NK-92 treated with Interleukin-12 subunit alpha and Interleukin-12 subunit beta, amount 100 ng/mL, for 24 hours (cell line): ENCODE results near the gene LRRC18.

Source experiments
- DNase-seq: peaks from one replicate; lab custom pipeline; 2025; lab: John Stamatoyannopoulos, UW

LRRC18 gene

DNA sequence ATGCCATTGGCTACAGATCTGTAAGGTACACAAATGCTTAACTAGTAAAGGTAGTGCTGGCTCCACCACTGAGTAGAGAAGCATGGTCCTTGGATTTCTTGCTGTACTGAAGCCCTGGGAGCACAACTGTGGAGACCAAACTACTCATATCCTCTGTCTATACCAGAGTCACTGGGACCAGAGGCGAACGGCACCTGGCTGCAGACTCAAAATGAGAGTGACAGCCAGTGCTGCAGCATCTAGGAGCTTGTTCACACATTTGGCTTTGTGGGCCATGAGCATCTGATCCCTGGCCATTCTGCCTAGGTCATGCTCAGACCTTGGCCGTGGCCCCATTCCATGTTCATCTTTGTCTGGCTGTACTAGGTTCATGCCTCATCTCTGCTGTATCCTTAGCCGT lies 31.9 kb downstream of the LRRC18 start:
- no peak for DNase-seq

DNA sequence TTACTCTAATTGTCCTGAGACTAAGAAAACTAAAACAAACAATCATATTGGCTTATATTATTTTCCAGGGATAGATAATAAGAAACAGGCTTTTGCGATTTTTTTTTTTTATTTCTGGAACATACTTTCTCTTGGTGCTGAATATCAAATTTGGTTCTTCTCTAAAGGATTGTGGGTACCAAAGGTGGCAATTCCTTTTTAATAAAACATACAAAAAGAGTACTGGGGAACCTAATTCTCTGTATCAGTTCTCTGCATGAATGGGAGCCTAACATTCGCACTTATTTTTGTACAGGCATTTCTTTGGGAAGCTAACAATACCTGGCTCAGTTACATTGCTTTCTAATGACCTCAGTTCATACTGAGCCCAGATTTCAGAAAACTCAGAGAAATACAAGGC lies 32.8 kb downstream of the LRRC18 start:
- DNase-seq = no peak

DNA sequence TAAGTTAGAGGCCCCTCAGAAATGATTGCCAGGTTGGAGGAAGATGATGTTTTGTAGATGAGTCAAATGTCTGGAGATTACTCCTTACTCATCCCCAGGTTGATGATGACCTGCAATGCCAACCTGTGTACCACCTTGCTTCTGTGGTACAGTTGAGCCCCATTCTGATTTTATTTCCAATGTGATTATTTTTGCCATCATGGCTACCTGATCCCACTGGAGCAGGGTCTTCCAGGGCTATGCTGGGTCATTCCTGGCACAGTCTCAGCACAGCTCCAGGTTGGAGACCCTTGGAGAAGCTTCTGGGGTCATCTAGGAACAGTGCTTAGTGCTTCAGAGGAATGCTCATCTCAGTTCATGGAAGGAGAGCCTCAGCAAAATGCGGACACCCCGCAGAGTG lies 34.3 kb downstream of the LRRC18 start:
- DNase-seq = no peak

DNA sequence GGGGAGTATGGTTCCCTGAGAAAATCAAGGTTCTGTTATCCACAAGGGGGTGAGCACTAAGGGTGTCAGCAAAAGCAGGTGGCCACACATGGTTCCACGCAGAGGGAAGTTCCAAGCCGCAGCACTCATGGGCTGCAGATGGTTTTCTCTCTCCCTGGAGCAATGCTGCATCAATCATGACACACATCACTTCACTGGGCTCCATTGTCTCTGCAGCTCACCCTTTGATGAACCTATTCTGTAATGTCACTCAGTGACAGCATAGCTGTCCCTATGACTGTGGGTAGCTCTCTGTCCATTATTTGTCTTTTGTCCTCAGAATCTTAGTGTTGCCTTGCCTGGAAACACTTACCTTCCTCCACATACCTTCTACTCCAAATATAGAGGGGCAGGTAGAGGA lies 34.8 kb downstream of the LRRC18 start:
- DNase-seq = no peak

DNA sequence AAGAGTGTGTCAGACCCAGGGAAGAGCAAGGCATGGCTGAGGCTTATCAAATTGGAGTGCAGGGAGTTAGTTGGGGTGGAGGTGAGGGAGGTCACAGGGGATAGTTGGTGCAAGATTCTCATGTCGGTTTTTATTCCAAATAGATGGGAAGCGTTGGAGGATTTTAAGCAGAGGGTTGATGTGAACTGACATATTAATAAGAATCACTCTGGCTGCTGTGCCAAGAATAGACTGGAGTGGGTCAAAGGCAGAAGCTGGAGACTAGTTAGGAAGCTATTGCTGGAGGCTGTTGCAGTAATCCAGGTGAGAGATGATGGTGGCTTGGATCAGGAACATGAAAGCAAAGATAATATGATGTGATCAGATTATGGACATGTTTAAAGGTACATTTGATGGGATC lies 36.5 kb downstream of the LRRC18 start:
- DNase-seq = no peak

DNA sequence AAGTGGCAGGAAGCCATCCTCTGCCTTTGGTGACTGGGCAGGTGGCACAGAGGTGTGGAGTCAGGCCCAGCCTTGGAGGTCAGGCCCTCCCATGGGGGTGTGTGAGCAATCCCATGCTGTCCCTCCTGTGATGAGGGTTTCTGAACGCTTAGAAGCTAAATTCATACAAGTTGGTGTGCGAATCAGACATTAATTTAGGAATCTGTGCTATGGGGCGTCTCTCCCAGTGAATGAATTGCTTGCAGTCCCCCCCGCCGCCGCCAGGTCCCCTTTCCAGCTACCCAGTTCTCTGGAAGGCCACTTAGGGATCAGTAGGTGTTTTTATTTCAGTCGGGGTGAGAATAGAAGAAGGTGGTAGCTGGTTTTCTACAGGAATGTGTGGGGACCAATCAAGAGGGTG lies 37.5 kb downstream of the LRRC18 start:
- DNase-seq = no peak

DNA sequence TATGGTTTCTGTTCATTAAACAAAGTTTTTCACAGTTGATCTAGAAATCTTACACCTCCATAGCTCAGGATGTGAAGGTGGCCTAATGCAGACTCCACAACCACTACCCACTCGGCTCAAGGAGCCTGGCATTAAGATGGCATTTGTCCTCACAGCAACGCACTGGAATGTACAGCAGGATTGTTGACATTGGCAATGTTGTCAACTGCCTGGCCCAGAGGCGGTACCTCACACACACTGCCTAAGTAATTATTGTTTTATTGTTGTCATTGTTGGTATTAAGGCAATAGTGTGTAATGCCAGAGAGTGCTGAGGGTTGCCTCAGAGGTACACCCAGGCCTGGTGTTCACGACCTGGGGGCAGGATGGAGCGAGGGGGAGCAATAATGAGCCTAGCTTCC lies 38.3 kb downstream of the LRRC18 start:
- DNase-seq = no peak

DNA sequence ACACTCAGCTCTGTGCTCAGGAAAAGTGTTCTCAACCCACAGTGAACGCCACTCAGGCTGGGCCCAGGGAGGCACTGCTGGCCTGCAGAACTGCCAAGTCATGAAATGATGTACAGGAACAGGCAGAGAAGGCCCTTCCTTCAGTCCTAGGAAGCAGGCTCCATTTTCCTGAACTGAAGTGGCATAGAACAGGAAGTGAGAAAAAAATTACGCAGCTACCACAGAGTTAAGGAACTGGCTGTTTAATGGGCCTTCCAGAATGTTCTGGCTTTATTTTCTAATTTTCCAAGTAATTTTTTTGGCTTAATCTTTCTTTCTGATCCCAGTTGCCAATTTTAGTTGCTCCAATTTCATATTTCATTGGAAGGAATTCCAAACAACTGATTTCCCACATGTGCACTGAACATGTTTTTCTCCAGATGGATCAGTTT lies 39.3 kb downstream of the LRRC18 start:
- DNase-seq = no peak

DNA sequence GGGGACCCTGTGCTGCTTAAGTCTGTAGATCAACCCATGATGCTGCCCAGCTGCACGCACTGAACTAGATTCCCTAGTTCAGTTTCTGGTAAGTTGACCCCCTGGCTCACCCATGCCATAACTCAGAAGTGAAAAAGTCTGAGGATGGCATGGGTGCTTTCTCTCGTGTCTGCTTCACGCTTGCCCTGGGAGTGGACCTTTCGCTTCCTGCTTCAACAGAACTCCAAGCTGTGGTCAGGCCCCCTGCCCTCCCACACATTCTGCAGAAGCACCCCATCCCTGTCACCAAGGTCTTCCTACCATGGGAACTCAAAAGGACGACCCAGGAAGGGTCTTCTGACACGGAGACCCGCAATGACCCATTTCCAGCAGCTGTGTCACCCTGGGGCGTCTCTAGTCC lies 39.9 kb downstream of the LRRC18 start:
- DNase-seq = no peak

DNA sequence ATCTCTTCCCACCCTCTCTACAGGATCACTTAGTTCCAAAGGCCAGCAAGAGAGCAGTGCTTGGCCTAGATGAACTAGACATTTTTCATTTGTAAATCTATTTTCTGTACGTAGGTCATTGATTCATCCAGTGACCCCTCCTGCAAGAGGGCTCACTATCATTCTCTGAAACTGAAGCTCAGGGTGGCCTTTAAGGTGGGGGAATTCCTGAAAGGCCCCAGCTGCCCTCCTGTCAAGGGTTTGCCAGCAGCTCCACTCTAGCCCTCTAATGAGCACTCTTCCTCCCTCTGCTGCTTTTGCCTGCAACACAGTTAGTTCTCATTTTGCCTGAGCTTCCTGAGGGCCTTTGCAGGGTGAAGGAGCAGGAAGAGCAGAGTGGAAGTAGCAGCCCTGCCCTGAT lies 41.2 kb downstream of the LRRC18 start:
- DNase-seq = no peak

DNA sequence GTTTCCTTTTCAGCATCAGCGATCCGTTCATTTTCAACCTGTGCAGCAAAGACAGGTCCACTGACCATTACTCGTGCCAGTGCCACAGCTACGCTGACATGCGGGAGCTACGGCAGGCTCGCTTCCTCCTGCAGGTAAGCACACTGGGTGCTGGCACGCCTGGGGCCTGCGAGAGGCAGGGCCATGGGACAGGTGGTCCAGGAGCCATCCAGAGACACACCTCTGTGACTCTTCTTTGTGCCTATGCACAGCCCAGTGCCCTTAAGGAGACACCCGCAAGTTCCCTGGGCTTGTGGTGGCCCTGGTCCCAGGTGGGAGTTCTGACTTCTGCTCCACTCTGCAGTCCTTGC lies 42.2 kb downstream of the LRRC18 start:
- no peak for DNase-seq

DNA sequence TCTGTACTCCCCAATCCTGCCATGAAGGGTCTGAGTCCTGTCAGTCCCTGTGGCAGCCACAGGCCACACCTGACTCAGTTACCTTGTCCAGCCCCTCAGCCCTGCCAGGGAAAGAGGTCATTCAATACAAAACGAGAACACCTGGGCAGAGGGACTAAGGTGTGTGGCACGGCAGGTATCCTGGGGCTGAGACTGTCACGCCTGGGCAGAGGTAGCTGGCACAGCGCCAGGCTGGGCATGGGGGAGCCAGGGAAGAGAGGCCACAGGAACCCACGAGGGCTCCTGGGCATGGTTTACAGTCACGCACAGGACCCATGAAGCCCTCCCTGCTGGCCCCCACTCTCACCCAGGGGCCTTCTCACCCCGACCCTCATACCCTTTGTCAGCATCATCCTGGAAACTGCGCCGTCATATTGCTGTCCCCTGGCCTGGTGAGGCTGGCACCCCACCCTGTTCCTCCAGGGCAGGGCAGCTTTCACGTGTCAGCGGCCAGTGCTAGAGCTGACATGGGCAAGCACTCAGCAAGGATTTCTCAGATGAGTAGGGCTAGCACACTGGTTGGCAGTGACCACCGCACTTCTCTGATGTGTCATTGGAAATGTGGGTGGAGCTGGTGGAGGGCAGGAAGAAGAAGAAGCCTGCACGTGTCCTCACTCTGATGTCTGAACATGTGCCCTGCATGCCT lies 42.7 kb downstream of the LRRC18 start:
- DNase-seq = no peak

DNA sequence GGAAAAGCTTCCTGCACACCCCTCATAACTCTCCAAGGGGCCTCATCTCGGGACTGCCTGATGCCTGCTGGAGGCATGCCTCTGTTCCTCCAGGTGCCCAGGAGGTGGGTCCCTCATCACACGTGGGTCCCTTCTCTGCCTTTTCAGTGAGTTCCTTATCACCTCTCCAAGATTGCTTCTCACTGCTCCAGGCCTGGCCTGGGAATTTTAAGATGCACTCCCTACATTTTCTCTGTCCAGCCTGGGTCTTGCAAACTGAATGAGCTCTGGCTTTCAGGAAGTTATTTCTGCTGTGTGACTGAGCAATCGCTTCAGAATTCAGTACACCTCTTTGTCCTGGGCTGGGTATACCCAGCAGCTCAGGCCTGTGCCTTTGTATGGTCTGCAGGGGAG lies 43.8 kb downstream of the LRRC18 start:
- no peak for DNase-seq

DNA sequence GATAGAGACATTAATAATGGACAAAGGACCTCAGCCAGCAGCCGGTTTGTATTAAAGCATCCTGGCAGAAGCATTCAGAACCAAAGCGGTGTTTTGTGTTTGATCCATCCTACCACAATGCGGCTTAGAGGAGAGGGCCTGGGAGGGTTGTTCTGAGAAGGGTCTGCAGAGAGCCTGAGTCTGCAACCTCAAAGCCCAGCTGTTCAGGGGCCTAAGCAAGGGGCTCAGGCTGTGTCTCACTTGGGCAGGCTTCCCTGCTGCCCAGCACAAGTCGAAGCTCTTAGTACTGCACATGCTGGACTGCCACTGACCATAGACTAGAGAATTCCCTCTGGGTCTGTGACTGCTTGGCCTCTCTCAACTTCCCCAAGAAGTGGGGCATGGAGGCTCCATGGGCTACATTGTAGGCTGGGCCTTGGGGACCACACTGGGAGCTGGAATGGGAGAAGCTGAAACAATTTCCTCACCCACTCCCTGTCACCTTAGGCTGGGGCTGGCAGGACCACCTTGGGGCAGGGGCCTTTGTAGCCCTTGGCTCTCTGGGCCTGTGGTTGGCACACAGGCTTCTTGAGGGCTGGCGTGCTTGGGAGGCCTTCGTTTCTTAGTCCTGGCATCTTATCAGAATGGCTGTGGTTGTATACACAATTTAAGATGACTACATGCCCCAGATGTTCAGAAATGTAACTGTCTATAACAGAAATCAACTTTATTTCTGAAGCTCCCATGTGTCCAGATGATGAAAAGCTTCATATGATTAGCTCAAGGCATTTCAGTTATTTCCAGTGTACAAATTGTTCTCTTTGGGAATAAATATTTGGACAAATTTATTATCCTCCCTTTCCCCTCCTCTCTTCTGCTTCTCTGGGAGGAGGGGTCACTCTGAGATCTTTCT lies 44.5 kb downstream of the LRRC18 start:
- no peak for DNase-seq

DNA sequence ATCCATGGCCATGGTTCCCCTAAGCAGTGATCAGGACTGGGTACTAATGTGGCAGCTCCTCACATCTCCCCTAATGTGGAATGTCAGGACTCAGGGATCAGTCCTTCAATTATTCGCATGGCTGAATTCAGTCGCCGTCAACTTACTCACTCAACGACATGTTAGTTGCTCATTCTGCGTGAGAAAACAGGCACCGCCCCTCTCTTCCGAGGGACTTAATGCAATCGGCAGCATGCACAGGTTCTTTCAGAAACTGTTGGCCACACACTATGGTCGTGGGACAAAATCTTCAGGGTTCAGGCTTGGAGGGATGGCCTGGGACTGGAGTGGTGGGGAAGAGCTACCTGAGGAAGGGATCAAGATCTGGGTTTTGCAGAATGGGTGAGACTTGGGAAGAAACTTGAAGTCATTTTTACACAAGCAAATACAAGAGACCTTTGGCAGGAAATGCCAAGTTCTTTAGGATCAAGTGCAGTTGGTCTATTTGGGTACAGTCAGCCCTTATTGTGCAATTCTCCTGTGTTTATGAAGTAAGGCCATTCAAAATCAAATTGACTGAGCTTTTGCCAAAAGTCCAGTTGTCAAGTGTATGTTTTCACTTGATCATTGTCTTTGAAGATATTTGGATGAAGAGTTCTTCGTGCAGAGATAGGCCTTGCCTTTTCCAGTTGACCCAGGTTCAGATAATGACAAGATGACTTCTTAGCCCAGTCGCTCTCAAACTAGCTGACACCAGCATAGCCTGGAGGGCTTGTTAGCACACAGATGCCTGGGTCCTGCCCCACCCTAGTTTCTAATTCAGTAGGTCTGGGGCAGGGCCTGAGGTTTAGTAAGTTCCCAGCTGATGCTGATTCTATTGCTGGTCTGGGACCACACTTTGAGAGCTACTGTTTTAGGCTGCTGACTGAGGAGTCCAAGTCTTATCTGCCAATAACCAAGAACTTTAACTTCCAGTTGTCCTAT lies 48.5 kb downstream of the LRRC18 start:
- DNase-seq = no peak

DNA sequence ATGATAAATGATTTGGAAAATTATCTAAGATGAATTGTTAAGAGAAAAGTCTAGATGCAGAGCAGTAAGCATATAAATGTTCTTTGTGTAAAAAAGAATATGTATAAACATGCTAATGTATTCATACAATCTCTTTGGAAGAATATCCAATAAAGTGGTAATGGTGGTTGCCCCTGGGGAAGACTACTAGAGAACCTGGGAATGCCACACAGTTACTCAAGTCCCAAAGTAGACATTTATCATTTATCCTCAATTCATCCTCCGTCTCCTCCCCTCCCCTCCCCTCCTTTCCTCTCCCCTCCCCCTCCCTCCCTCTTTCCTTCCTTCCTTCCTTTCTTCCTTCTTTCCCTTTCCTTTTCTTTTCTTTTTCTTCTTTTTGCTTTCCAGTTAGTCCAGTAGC lies 51.7 kb downstream of the LRRC18 start:
- no peak for DNase-seq

DNA sequence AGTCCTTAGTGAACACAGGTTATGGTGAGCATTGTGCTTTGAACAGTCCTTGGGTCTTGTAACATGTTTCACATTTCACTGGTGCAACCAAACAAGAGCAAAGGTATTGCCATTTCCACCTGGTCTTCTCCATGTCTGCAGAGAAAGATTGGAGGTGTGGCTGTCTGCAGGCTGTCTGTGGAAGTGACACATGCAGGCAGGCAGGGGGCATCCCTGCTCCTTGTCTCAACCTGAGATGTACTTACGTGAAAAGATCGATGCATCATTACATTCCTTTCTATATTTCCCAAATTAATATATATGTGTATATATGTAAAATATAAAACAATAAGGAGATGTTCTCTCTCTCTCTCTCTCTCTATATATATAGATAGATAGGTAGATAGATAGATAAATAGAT lies 54.3 kb downstream of the LRRC18 start:
- DNase-seq = no peak

DNA sequence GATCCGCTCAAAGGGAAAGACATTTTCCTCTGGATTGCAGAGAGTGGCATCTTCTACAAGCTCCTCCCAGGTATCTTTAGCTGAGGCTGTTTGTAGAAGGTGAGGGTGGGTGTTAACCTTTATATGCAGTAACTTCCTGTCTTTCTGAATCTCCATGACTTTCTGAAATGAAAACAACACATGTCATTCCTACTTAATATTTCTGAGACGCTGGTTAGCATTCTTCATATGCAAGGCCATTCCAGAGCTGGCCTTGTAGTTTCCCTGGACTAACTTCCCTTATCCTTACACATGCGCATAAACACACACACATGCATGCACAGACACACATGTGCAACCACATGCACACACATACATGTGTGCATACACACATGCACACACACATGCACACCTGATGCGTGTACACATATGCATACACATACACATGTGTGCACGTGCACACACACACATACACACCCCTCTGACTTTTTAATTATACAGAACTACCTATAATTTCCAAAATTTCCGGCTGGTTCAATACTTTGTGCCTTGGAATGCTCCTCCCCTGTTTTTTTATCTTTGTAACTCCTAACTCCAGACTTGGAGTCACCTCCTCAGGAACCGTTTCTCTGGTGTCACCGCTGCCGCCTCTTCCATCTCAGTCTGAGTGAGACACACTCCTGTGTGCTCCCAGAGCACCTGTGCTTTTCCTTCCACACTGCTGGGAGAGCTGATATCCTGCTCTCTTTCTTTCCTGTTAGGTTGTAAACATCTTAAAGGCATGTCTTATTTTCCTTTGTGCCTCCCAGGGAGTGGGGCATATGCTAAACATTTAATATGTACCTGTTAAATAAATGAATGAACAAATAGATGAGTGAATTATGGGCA lies 55.2 kb downstream of the LRRC18 start:
- no peak for DNase-seq

DNA sequence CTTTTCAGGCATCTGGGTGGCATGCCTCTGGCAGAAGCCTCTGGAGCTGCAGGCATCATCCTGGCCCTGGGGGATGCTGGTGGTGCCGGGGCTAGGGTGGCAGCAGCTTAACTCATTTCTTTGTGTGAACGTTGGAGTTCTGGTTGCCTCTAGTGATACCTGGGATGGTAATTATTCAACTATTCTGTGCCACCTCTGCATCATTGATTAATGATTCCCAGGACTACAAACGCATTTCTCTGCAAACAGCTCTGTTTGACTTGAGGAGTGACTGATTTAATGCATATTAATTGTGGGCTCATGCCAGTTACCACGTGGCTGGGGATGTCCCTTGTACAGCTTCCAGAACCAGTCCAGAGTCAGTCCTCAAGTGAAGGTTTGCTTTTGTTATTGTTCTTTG lies 55.9 kb downstream of the LRRC18 start:
- no peak for DNase-seq

DNA sequence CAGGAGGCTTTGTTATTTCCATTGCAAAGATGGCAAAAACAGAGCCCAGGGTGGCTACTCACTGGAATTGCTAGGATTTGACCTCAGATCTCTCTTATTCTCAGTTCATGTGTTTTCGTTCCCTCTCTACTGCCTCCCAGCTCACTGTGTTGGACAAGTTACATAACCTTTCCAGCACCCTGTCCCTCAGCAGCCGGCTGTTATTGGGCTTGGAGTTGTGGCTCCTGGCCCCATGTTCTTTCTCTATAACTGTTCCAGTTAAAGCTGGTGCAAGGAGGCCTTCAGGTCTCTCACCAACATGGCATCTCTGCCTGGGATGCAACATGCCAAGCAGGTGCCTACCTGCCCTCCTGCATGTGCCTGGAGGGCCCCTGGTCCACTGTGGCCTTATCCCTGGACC lies 56.8 kb downstream of the LRRC18 start:
- DNase-seq = no peak

DNA sequence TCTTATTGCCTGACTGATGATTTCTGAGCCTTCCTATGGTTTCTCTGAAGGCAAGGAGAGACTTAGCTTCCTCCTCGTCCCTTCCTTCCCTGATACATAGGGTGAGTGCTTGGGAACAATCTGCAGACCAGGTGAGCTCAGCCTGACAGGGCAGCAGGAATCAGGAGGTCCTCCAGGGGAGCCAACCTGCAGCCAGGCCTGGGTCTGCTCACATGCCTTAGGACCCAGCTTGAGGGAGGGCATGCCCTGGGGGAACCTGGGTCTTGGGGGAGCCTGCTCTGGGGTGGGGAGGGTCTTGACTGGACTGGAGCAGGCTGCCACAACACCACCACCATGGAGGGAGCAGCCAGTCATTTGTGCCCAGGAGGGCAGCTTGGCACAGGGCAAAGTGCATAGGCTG lies 57.7 kb downstream of the LRRC18 start:
- no peak for DNase-seq
